A549 treated with DMSO at 1 μM for 4 hours (cell line): ENCODE data around the gene HACL1. TPM values are rescaled to one million over a fixed set of nuclear protein-coding genes. Genes with fewer than 3 reads are reported as not detected.

ENCODE experiments used
- total RNA-seq: library from RNA; stranded (reverse); fragments of 200-300 nt; extraction: Qiagen RNA extraction; gene quantifications from 5 replicates; pipeline ENCODE4 v1.2.3, GENCODE V29; 2022; ENCODE audit warnings: low read depth

The HACL1 gene
- total RNA-seq = 23.6 to 29.0 TPM (median 25.7 TPM) in 5 replicates

GRCh38 chr3:15601399-15602145 lies at the start of gene HACL1, which contains the start of gene BTD:
Gene HACL1, minus strand, starts transcription at chr3:15601569. Its CDS starts 106 bp downstream, at chr3:15601463.
Gene BTD, plus strand, starts transcription at chr3:15601745. Its CDS starts 33,695 bp downstream, at chr3:15635440.

GRCh38 chr3:15521573-15521965 lies 79.8 kb downstream of the HACL1 start, which contains the start of gene COLQ:
Gene COLQ, minus strand, starts transcription at chr3:15521706. Its CDS starts 81 bp downstream, at chr3:15521625.

Other genes starting within 250 kb of the HACL1 start
- gene METTL6, start 174.0 kb downstream of the HACL1 start, total RNA-seq = 25.7 to 32.0 TPM (median 29.9 TPM) in 5 replicates
- gene EAF1, start 174.0 kb downstream of the HACL1 start, total RNA-seq = 15.7 to 18.8 TPM (median 17.2 TPM) in 5 replicates
- 0.15 to 0.63 TPM (median 0.42 TPM) in 5 replicates for gene COLQ, start 79.9 kb downstream of the HACL1 start, total RNA-seq
- 14.7 to 18.4 TPM (median 17.6 TPM) in 5 replicates for gene BTD, start 176 bp upstream of the HACL1 start, total RNA-seq
- gene ANKRD28, start 196.4 kb upstream of the HACL1 start, total RNA-seq = 45.7 to 63.5 TPM (median 55.5 TPM) in 5 replicates